HepG2 (cell line): ENCODE data around the gene CAMK4.

Experiments used
- CTCF ChIP-seq: sonication (generic); formaldehyde crosslinking; IDR thresholded peaks from 2 replicates; pipeline ENCODE4 v1.5.0; 2020; ENCODE audit warnings: mild to moderate bottlenecking, missing genetic modification reagents, moderate library complexity
- EP300 ChIP-seq, 3 experiments: sonication (generic) in 1 of 3; formaldehyde crosslinking in 1 of 3; IDR thresholded peaks; 2 replicates each; pipeline versions ENCODE4 v1.5.1 to v1.6.1; 2011 to 2020; ENCODE audit warnings: low read depth in 2 of 3, low read length in 2 of 3, borderline replicate concordance in 1 of 3, improper control_type of control experiment in 1 of 3, mild to moderate bottlenecking in 1 of 3, missing genetic modification reagents in 1 of 3, moderate library complexity in 1 of 3
- FOXA1 ChIP-seq, 2 experiments: fragments of 450-650 bp in 1 of 2; sonication (generic) in 1 of 2; formaldehyde crosslinking in 1 of 2; IDR thresholded peaks; 2 replicates each; pipeline versions ENCODE4 v1.4.0 to v1.6.1; 2016 to 2020; ENCODE audit warnings: missing genetic modification reagents in 1 of 2
- HIVEP1 ChIP-seq: sonication (generic); formaldehyde crosslinking; IDR thresholded peaks from 2 replicates; pipeline ENCODE4 v1.4.0; 2020; ENCODE audit warnings: mild to moderate bottlenecking, missing genetic modification reagents
- MAFK ChIP-seq, 2 experiments: IDR thresholded peaks in 1 of 2; conservative IDR thresholded peaks in 1 of 2; 2 replicates each; pipeline ENCODE4 v1.6.1; 2011; ENCODE audit warnings: improper control_type of control experiment in 2 of 2, low read length in 2 of 2
- POLR2AphosphoS5 ChIP-seq: IDR thresholded peaks from 2 replicates; pipeline ENCODE4 v1.6.1; 2012; ENCODE audit warnings: low read depth, low read length
- SAP130 ChIP-seq: IDR thresholded peaks from 2 replicates; pipeline ENCODE4 v1.6.1; 2016; ENCODE audit warnings: low read depth
- TCF12 ChIP-seq, 2 experiments: fragments of 450-650 bp in 1 of 2; sonication (generic) in 1 of 2; formaldehyde crosslinking in 1 of 2; IDR thresholded peaks; 2 replicates each; pipeline versions ENCODE4 v1.6.1 to v1.8.0; 2017 to 2022; ENCODE audit warnings: antibody characterized with exemption in 1 of 2, mild to moderate bottlenecking in 1 of 2, missing genetic modification reagents in 1 of 2, moderate library complexity in 1 of 2
- ZNF253 ChIP-seq: sonication (generic); formaldehyde crosslinking; IDR thresholded peaks from 2 replicates; pipeline ENCODE4 v1.8.0; 2022; ENCODE audit warnings: mild to moderate bottlenecking, missing genetic modification reagents, borderline replicate concordance
- ZNF260 ChIP-seq: sonication (generic); formaldehyde crosslinking; IDR thresholded peaks from 2 replicates; pipeline ENCODE4 v1.4.0; 2020; ENCODE audit warnings: missing genetic modification reagents, low read depth, mild to moderate bottlenecking, borderline replicate concordance
- ZNF562 ChIP-seq: sonication (generic); formaldehyde crosslinking; IDR thresholded peaks from 2 replicates; pipeline ENCODE4 v1.8.0; 2022; ENCODE audit warnings: missing genetic modification reagents, borderline replicate concordance
- ZNF639 ChIP-seq: conservative IDR thresholded peaks from 2 replicates; pipeline ENCODE4 v1.6.1; 2018; ENCODE audit warnings: missing genetic modification reagents
- ZNF740 ChIP-seq: sonication (generic); formaldehyde crosslinking; IDR thresholded peaks from 2 replicates; pipeline ENCODE4 v1.4.0; 2020; ENCODE audit warnings: missing genetic modification reagents

- TF ChIP-seq SAP130 (CRISPR knock-in tag), result no peak
- TF ChIP-seq CTCF (CRISPR knock-in tag), result no peak
- TF ChIP-seq ZNF260 (CRISPR knock-in tag), result no peak
- no peak for TF ChIP-seq POLR2AphosphoS5
- TF ChIP-seq ZNF562, result no peak
- no peak for TF ChIP-seq HIVEP1
- TF ChIP-seq ZNF253 (CRISPR knock-in tag), result no peak
- no peak for TF ChIP-seq ZNF740 (CRISPR knock-in tag)
- no peak for TF ChIP-seq TCF12 (IDR thresholded peaks at IDR 0.05)
- TF ChIP-seq TCF12 (CRISPR knock-in tag; IDR thresholded peaks at IDR 0.05), result no peak
- no peak for TF ChIP-seq FOXA1 (IDR thresholded peaks at IDR 0.05)
- TF ChIP-seq FOXA1 (CRISPR knock-in tag; IDR thresholded peaks at IDR 0.05), result no peak
- no peak for TF ChIP-seq MAFK (conservative IDR thresholded peaks at IDR 0.05 in 1 of 2, IDR thresholded peaks at IDR 0.05 in 1 of 2; ENCODE audit: low read length in 2 of 2)
- no peak for TF ChIP-seq ZNF639 (CRISPR knock-in tag)
- TF ChIP-seq EP300 (IDR thresholded peaks at IDR 0.05; ENCODE audit: low read depth in 2 of 2, low read length in 2 of 2), result no peak
- no peak for TF ChIP-seq EP300 (CRISPR knock-in tag; IDR thresholded peaks at IDR 0.05; ENCODE audit: borderline replicate concordance)
These were observed 155.2 kb downstream of the CAMK4 start for GRCh38 chr5:111379391-111379816.
